Measurements from ENCODE around the gene GNAZ. TPM values are rescaled to one million over a fixed set of nuclear protein-coding genes. Genes with fewer than 3 reads are reported as not detected.

The GNAZ gene
- total RNA-seq, 1 experiment from 2014 or later = 11.1 TPM

GRCh38 chr22:23061471-23062280 is 8.6 kb upstream of the GNAZ start (continued):
- no peak for TF ChIP-seq REST (IDR thresholded peaks at IDR 0.05; ENCODE audit: low read depth)
- no peak for TF ChIP-seq POLR2A (IDR thresholded peaks at IDR 0.05; ENCODE audit: borderline replicate concordance, extremely low read depth, insufficient read depth, insufficient read length)
- no peak for TF ChIP-seq ZFX (IDR thresholded peaks at IDR 0.05)
- TF ChIP-seq SIN3A (IDR thresholded peaks at IDR 0.05; ENCODE audit: low read depth) = no peak
- no peak for TF ChIP-seq CEBPB (IDR thresholded peaks at IDR 0.05; ENCODE audit: low read depth)
- TF ChIP-seq YY1 (IDR thresholded peaks at IDR 0.05; ENCODE audit: extremely low read depth, insufficient replicate concordance, low read depth, low read length) = no peak
- TF ChIP-seq EZH2 (IDR thresholded peaks at IDR 0.05) = no peak
- TF ChIP-seq ELF1 (IDR thresholded peaks at IDR 0.05; ENCODE audit: borderline replicate concordance, low read depth) = no peak
- TF ChIP-seq JUND (IDR thresholded peaks at IDR 0.05) = no peak
- no peak for TF ChIP-seq EZH2phosphoT487 (IDR thresholded peaks at IDR 0.05; ENCODE audit: borderline replicate concordance)

All from HCT116 (cell line).